Stimulated activated CD4-positive, alpha-beta T cell treated with anti-CD3 and anti-CD28 coated beads, Interleukin-12 subunit alpha, Interleukin-12 subunit beta, amount 100 ng/mL, for 48 hours (primary cell): ENCODE measurements around the gene RPS21.

ENCODE experiments used
- DNase-seq, 3 donors: peaks; one replicate each; pipeline ENCODE4 v3.0.0-alpha.2; 2020; ENCODE audit warnings: low read depth in 2 of 3, low spot score in 1 of 3

The RPS21 gene

GRCh38 chr20:62409931-62410745 is 23.2 kb downstream of the RPS21 start:
- DNase-seq, result no peak

GRCh38 chr20:62410746-62411478 is 24.0 kb downstream of the RPS21 start:
- DNase-seq, result no peak

- no peak for DNase-seq
These were observed 24.7 kb downstream of the RPS21 start for GRCh38 chr20:62411479-62412193.

GRCh38 chr20:62412194-62413024 is 25.5 kb downstream of the RPS21 start:
- DNase-seq, result no peak

GRCh38 chr20:62413025-62413570 is 26.2 kb downstream of the RPS21 start:
- no peak for DNase-seq

GRCh38 chr20:62413896-62414481 is 27.1 kb downstream of the RPS21 start:
- no peak for DNase-seq

GRCh38 chr20:62415354-62416111 is 28.6 kb downstream of the RPS21 start:
- DNase-seq, result no peak

- DNase-seq, result no peak
These were observed 30.0 kb downstream of the RPS21 start for GRCh38 chr20:62416651-62417637.

- DNase-seq, result no peak
These were observed 31.2 kb downstream of the RPS21 start for GRCh38 chr20:62417981-62418708.

- DNase-seq, result no peak
These were observed 32.0 kb downstream of the RPS21 start for GRCh38 chr20:62418709-62419487.

- DNase-seq, result no peak
These were observed 32.9 kb downstream of the RPS21 start for GRCh38 chr20:62419759-62420158.

- DNase-seq, result no peak
These were observed 34.2 kb downstream of the RPS21 start for GRCh38 chr20:62420846-62421715.

GRCh38 chr20:62421716-62421990 is 34.8 kb downstream of the RPS21 start:
- no peak for DNase-seq

- DNase-seq, result no peak
These were observed 35.9 kb downstream of the RPS21 start for GRCh38 chr20:62422636-62423325.

GRCh38 chr20:62423326-62423706 is 36.4 kb downstream of the RPS21 start:
- no peak for DNase-seq
